ENCODE results near the gene PGM2L1. TPM values are rescaled to one million over a fixed set of nuclear protein-coding genes. Genes with fewer than 3 reads are reported as not detected.

PGM2L1 gene
- total RNA-seq, 4 donors from 2014 or later, result 2.4 to 9.3 (median 6.2) TPM

DNA sequence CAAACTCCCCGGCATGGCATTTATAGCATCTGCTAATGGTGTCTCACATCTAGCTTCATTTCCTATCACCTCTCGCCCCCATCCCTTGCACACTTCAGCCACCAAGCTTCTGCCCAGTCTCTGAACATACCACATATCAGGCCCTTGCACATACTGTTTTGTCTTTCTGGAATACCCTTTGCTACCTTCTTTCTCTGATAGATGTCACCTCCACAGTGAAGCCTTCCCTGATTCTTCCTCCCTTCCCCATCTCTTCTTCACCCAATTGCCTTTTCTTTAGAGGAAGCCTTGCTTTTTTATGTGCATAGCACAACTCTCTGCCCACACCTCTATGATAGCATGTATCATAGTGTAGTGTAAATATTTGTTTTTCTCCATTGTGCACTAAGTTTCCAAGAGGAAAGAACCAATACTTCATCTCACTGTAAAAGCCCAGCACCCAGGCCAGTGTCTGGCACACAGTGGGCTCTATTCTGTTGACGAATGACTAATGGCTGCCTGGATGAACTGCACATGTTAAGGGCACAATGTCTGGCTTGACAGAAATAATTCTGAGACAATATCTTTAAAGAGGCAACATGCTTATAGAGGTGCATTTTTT is 114.6 kb downstream of the PGM2L1 start:
- no peaks in the 10 kb centered on the region for H3K9me3 ChIP-seq
- H3K27ac ChIP-seq, result no peak overlapping the region
- H3K4me3 ChIP-seq, result no peak overlapping the region
- no peak for TF ChIP-seq EP300 (IDR thresholded peaks at IDR 0.05)
- no peak for TF ChIP-seq CTCF (IDR thresholded peaks at IDR 0.05)
- TF ChIP-seq POLR2A (IDR thresholded peaks at IDR 0.05), result no peak
- no peaks in the 10 kb centered on the region for H3K36me3 ChIP-seq
- H3K27me3 ChIP-seq, result no peaks in the 10 kb centered on the region
- WGBS, 2 donors, result 74 to 77% methylated on average over 3 of the region's 3 CpGs
- DNase-seq (ENCODE audit: low spot score in 2 of 2), result no peak
- peaks cover 0 to 3% (median 0%) of the 10 kb centered on the region in 4 donors for H3K4me1 ChIP-seq

GRCh38 chr11:74282914-74283371 is 115.3 kb downstream of the PGM2L1 start:
- Histone ChIP-seq H3K4me3 (no peak overlapping the region), H3K4me1 (peaks cover 0 to 2% (median 0%) of the 10 kb centered on the region in 4 donors), H3K36me3 (no peaks in the 10 kb centered on the region), H3K27me3 (no peaks in the 10 kb centered on the region), H3K9me3 (no peaks in the 10 kb centered on the region), H3K27ac (no peak overlapping the region)
- TF ChIP-seq CTCF (IDR thresholded peaks at IDR 0.05), result no peak
- DNase-seq (ENCODE audit: low spot score in 2 of 2), result no peak
- WGBS, 2 donors, result 57 to 64% methylated on average over 5 of the region's 5 CpGs

DNA sequence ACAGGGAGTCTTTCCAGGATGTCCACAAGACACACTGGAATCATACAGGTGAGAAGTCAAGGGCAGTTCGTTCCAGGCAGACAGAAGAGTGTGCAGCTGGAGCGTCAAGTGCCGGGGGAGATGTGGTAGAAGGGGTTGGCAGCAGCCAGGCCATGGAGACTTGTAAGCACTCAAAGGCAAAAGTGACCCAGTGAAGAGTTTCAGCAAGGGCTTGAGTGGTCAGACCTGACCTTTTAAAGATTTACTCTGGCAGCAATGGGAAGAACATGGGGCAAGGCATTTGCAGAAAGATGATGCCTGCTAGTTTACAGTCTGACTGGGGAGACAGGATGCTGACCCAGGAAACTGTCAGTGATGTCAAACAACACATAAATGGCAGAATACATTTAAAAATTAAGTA is 115.8 kb downstream of the PGM2L1 start:
- Histone ChIP-seq H3K4me1 (no peaks in the 10 kb centered on the region), H3K27ac (no peak overlapping the region)

DNA sequence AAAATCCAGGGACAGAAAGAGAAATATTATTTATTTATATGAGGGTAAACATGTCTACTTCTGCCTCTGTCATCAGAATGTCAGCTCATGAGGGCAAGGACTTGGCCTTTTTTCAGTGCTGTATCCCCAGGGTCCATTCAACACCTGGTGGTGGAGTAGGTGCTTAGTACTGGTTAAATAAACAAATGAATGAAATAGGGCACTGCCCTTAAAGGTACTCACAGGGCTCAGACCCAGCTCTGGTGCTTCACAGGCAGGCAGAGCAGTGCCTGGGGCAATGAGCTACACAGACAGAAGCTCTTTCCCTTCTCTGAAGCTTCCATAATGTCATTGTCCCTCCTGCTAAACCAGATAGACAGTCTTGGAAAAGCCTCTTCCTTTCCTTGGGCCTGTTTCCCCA is 117.7 kb downstream of the PGM2L1 start:
- Histone ChIP-seq H3K36me3 (no peaks in the 10 kb centered on the region), H3K27ac (no peak overlapping the region), H3K27me3 (no peaks in the 10 kb centered on the region), H3K4me3 (no peak overlapping the region), H3K4me1 (no peaks in the 10 kb centered on the region), H3K9me3 (no peaks in the 10 kb centered on the region)
- no peak for TF ChIP-seq POLR2A (IDR thresholded peaks at IDR 0.05)
- no peak for TF ChIP-seq CTCF (IDR thresholded peaks at IDR 0.05)
- no peak for TF ChIP-seq EP300 (IDR thresholded peaks at IDR 0.05)
- DNase-seq (ENCODE audit: low spot score in 2 of 2), result no peak

More for the DNA sequence above, 115.8 kb downstream of the PGM2L1 start:
- Histone ChIP-seq H3K4me3 (no peak overlapping the region), H3K9me3 (no peaks in the 10 kb centered on the region), H3K27me3 (no peaks in the 10 kb centered on the region), H3K36me3 (no peaks in the 10 kb centered on the region)
- DNase-seq (ENCODE audit: low spot score in 2 of 2), result no peak
- 76 to 86% methylated on average over 3 of the region's 3 CpGs for WGBS, 2 donors
- TF ChIP-seq POLR2A (IDR thresholded peaks at IDR 0.05) (no peak), CTCF (IDR thresholded peaks at IDR 0.05) (no peak), EP300 (IDR thresholded peaks at IDR 0.05) (no peak)

Small RNAs within 50 kb of the gene (small RNA-seq; reads per million reads assigned to genes)
- not detected for gene MIR548AL

Other genes starting within 250 kb of the PGM2L1 start
- 10 to 100 TPM; 28.2 to 46.9 (median 35.1) TPM for gene C2CD3, start 227.4 kb downstream of the PGM2L1 start, total RNA-seq
- 10 to 100 TPM; 17.8 to 35.6 (median 26.5) TPM for gene PPME1, start 227.1 kb downstream of the PGM2L1 start, total RNA-seq
- gene P4HA3, start 86.8 kb downstream of the PGM2L1 start, total RNA-seq, result 1 to 10 TPM in 1 of 4 donors, not detected in 3; 1.4 TPM
- 1 to 10 TPM; 5.7 to 8.5 (median 6.7) TPM for gene KCNE3, start 69.1 kb upstream of the PGM2L1 start, total RNA-seq
- 1 to 10 TPM in 3 of 4 donors, under 1 TPM in 1; 0.59 to 9.4 (median 6.1) TPM for gene LIPT2, start 95.3 kb upstream of the PGM2L1 start, total RNA-seq
- 10 to 100 TPM in 3 of 4 donors, 1 to 10 TPM in 1; 9.0 to 21.9 (median 12.8) TPM for gene POLD3, start 194.1 kb upstream of the PGM2L1 start, total RNA-seq